Measurements from ENCODE around the gene BDH1. TPM values are rescaled to one million over a fixed set of nuclear protein-coding genes. Genes with fewer than 3 reads are reported as not detected.
"Not testable (repeated sequence)": the region's sequence is repeated elsewhere in the genome, so short reads cannot be mapped to it uniquely, and the experiment has no call there.

Gene BDH1
- polyA plus RNA-seq, 10 donors = 2.1 to 7.2 (median 3.5) TPM

- DNase-seq = peak in 2 of 3 donors; percentile 43 to 93
Observed at GRCh38 chr3:197487911-197488391, 67.8 kb downstream of the BDH1 start.

- DNase-seq = no peak
Observed at GRCh38 chr3:197486861-197487260, 68.9 kb downstream of the BDH1 start.

GRCh38 chr3:197485143-197485542 is 70.6 kb downstream of the BDH1 start:
- DNase-seq = no peak

- no peak for DNase-seq
Observed at GRCh38 chr3:197484204-197484901, 71.4 kb downstream of the BDH1 start.

GRCh38 chr3:197482001-197482400 is 73.8 kb downstream of the BDH1 start:
- no peak for DNase-seq

GRCh38 chr3:197480320-197480719 is 75.4 kb downstream of the BDH1 start:
- DNase-seq = no peak

GRCh38 chr3:197478746-197479668 is 76.8 kb downstream of the BDH1 start:
- no peak for DNase-seq

GRCh38 chr3:197477816-197478215 is 78.0 kb downstream of the BDH1 start:
- DNase-seq = not testable (repeated sequence)

- DNase-seq = no peak
Observed at GRCh38 chr3:197475997-197476525, 79.7 kb downstream of the BDH1 start.

- DNase-seq = no peak
Observed at GRCh38 chr3:197475514-197475913, 80.3 kb downstream of the BDH1 start.

GRCh38 chr3:197472151-197472550 is 83.6 kb downstream of the BDH1 start:
- DNase-seq = no peak

GRCh38 chr3:197471221-197472010 is 84.4 kb downstream of the BDH1 start:
- no peak for DNase-seq

GRCh38 chr3:197468866-197469382 is 86.8 kb downstream of the BDH1 start:
- no peak for DNase-seq

GRCh38 chr3:197468167-197468566 is 87.6 kb downstream of the BDH1 start:
- no peak for DNase-seq

GRCh38 chr3:197466586-197467399 is 89.0 kb downstream of the BDH1 start:
- peak in 2 of 3 donors; percentile 56 to 69 for DNase-seq

- no peak for DNase-seq
Observed at GRCh38 chr3:197465996-197466549, 89.7 kb downstream of the BDH1 start.

GRCh38 chr3:197465197-197465995 is 90.4 kb downstream of the BDH1 start:
- no peak for DNase-seq

GRCh38 chr3:197464794-197465193 is 91.0 kb downstream of the BDH1 start:
- DNase-seq = no peak

- DNase-seq = no peak
Observed at GRCh38 chr3:197463279-197463678, 92.5 kb downstream of the BDH1 start.

All from muscle of back (tissue), 11 donors.